Liver (tissue), 9 donors: ENCODE data around the gene PPP1R16B. TPM values are rescaled to one million over a fixed set of nuclear protein-coding genes. Genes with fewer than 3 reads are reported as not detected.

ENCODE experiments used
- DNase-seq: peaks from one replicate; pipeline ENCODE4 v3.0.0-alpha.2; 2017; ENCODE audit warnings: low spot score
- H3K27ac ChIP-seq, 2 donors: one replicate each; pipeline ENCODE4 v1.7.0; 2013; ENCODE audit warnings: inconsistent platforms in 2 of 2, low read length in 2 of 2, control low read depth in 1 of 2, low read depth in 1 of 2, mild to moderate bottlenecking in 1 of 2
- H3K27me3 ChIP-seq, 4 donors: one replicate each; pipeline versions ENCODE4 v1.6.1 to v1.7.0; 2013; ENCODE audit warnings: low read length in 3 of 4, inconsistent platforms in 1 of 4, mild to moderate bottlenecking in 1 of 4, moderate library complexity in 1 of 4; ENCODE audit not compliant: control insufficient read depth in 4 of 4, insufficient read depth in 4 of 4
- H3K36me3 ChIP-seq, 4 donors: one replicate each; pipeline versions ENCODE4 v1.6.1 to v1.7.0; 2013; ENCODE audit warnings: low read length in 3 of 4, mild to moderate bottlenecking in 3 of 4, low read depth in 1 of 4, moderate library complexity in 1 of 4; ENCODE audit not compliant: control insufficient read depth in 4 of 4, insufficient read depth in 3 of 4
- H3K4me1 ChIP-seq, 4 donors: one replicate each; pipeline versions ENCODE4 v1.6.1 to v1.7.0; 2013; ENCODE audit warnings: low read length in 3 of 4, mild to moderate bottlenecking in 3 of 4, moderate library complexity in 1 of 4; ENCODE audit not compliant: control insufficient read depth in 4 of 4, insufficient read depth in 4 of 4
- H3K4me3 ChIP-seq, 3 donors: one replicate each; pipeline versions ENCODE4 v1.6.1 to v1.7.0; 2013; ENCODE audit warnings: low read length in 3 of 3, control low read depth in 1 of 3, low read depth in 1 of 3, mild to moderate bottlenecking in 1 of 3
- H3K9ac ChIP-seq, 2 donors: one replicate each; pipeline ENCODE4 v1.7.0; 2013; ENCODE audit warnings: low read length in 2 of 2, mild to moderate bottlenecking in 2 of 2, moderate library complexity in 2 of 2, control low read depth in 1 of 2, low read depth in 1 of 2
- H3K9me3 ChIP-seq, 4 donors: one replicate each; pipeline versions ENCODE4 v1.6.1 to v1.7.0; 2013; ENCODE audit warnings: low read length in 3 of 4; ENCODE audit not compliant: control insufficient read depth in 4 of 4
- EGR1 ChIP-seq, 2 donors: IDR thresholded peaks; 2 replicates each; pipeline ENCODE4 v1.6.1; 2016 to 2018; ENCODE audit warnings: antibody characterized with exemption in 2 of 2, low read depth in 2 of 2
- FOXA1 ChIP-seq: IDR thresholded peaks from 2 replicates; pipeline ENCODE4 v1.6.1; 2016; ENCODE audit warnings: antibody characterized with exemption
- GABPA ChIP-seq, 2 donors: IDR thresholded peaks in 1 of 2; conservative IDR thresholded peaks in 1 of 2; 2 replicates each; pipeline ENCODE4 v1.6.1; 2016; ENCODE audit warnings: antibody characterized with exemption in 2 of 2, mild to moderate bottlenecking in 1 of 2, moderate library complexity in 1 of 2
- HNF4A ChIP-seq, 2 donors: conservative IDR thresholded peaks; 2 replicates each; pipeline ENCODE4 v1.6.1; 2016; ENCODE audit warnings: antibody characterized with exemption in 2 of 2, mild to moderate bottlenecking in 2 of 2
- HNF4G ChIP-seq: IDR thresholded peaks from 2 replicates; pipeline ENCODE4 v1.6.1; 2016; ENCODE audit warnings: antibody characterized with exemption
- JUND ChIP-seq, 2 donors: IDR thresholded peaks; 2 replicates each; pipeline ENCODE4 v1.6.1; 2016; ENCODE audit warnings: antibody characterized with exemption in 2 of 2
- NR2F2 ChIP-seq: IDR thresholded peaks from 2 replicates; pipeline ENCODE4 v1.6.1; 2016; ENCODE audit warnings: antibody characterized with exemption
- RXRA ChIP-seq, 2 donors: IDR thresholded peaks; 2 replicates each; pipeline ENCODE4 v1.6.1; 2017 to 2018; ENCODE audit warnings: antibody characterized with exemption in 2 of 2, mild to moderate bottlenecking in 1 of 2
- SP1 ChIP-seq: IDR thresholded peaks from 2 replicates; pipeline ENCODE4 v1.6.1; 2018; ENCODE audit warnings: antibody characterized with exemption, mild to moderate bottlenecking
- TAF1 ChIP-seq: conservative IDR thresholded peaks from 2 replicates; pipeline ENCODE4 v1.6.1; 2016; ENCODE audit warnings: antibody characterized with exemption, mild to moderate bottlenecking
- YY1 ChIP-seq: IDR thresholded peaks from 2 replicates; pipeline ENCODE4 v1.6.1; 2016; ENCODE audit warnings: antibody characterized with exemption, mild to moderate bottlenecking
- WGBS: extraction: QIAGEN DNeasy Blood & Tissue Kit; methylation state at CpG from one replicate; pipeline ENCODE4 v1.1.7; 2013; 5-methylcytosine and 5-hydroxymethylcytosine counted together
- polyA plus RNA-seq, 2 donors: library from polyadenylated mRNA; stranded (reverse) in 1 of 2; unstranded in 1 of 2; fragments of 200-250 nt in 1 of 2; fragments of >200 nt in 1 of 2; fragmentation: Nextera tagmentation in 1 of 2; extraction: Ambion mirVana in 1 of 2; gene quantifications; one replicate each; pipeline versions ENCODE4 v1.2.1 to v1.2.3, GENCODE V29; 2013 to 2015
- total RNA-seq, 2 donors: library from RNA; depleted of rRNA; stranded (reverse); fragments of >200 nt; gene quantifications; one replicate each; pipeline ENCODE4 v1.2.3, GENCODE V29; 2014
- TF ChIP-seq, protein P1 (sequence below): IDR thresholded peaks from 2 replicates; pipeline ENCODE4 v1.6.1; 2016; ENCODE audit warnings: antibody characterized with exemption
- TF ChIP-seq, protein P2 (sequence below): IDR thresholded peaks from 2 replicates; pipeline ENCODE4 v1.6.1; 2016; ENCODE audit warnings: antibody characterized with exemption, mild to moderate bottlenecking
- TF ChIP-seq, protein P3 (sequence below): IDR thresholded peaks from 2 replicates; pipeline ENCODE4 v1.6.1; 2016; ENCODE audit warnings: antibody characterized with exemption
- TF ChIP-seq, protein P4 (sequence below): IDR thresholded peaks from 2 replicates; pipeline ENCODE4 v1.6.1; 2016; ENCODE audit warnings: antibody characterized with exemption
- TF ChIP-seq, protein P5 (sequence below): fragments of 150-350 bp; IDR thresholded peaks from 2 replicates; pipeline ENCODE4 v1.5.1; 2017; ENCODE audit warnings: improper control_type of control experiment, low read depth, low read length; ENCODE audit not compliant: missing input control
- donor health status: healthy.
- donor health status: healthy.
- donor health status: healthy.
- donor health status: healthy.
- donor health status: healthy.

PPP1R16B gene
- total and polyA plus RNA-seq, 4 donors: 0.84 to 5.7 (median 1.2) TPM

DNA sequence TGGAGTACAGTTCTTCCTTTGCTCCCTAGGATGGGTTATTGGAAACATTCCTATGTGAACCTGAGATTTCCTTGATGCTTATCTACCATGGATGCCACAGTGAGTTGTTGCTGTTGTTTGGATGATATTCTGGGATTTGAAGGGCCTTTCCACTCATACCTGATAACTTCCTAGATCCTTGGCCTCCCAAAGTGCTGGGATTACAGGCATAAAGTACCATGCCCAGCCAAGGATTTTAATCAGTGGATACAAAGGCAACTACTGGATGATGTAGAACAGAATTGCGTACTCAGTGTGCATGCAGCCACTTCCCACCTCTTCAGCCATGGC lies 20.0 kb downstream of the PPP1R16B start (continued):
- TF ChIP-seq, protein P1, sequence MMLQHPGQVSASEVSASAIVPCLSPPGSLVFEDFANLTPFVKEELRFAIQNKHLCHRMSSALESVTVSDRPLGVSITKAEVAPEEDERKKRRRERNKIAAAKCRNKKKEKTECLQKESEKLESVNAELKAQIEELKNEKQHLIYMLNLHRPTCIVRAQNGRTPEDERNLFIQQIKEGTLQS: no peak

DNA sequence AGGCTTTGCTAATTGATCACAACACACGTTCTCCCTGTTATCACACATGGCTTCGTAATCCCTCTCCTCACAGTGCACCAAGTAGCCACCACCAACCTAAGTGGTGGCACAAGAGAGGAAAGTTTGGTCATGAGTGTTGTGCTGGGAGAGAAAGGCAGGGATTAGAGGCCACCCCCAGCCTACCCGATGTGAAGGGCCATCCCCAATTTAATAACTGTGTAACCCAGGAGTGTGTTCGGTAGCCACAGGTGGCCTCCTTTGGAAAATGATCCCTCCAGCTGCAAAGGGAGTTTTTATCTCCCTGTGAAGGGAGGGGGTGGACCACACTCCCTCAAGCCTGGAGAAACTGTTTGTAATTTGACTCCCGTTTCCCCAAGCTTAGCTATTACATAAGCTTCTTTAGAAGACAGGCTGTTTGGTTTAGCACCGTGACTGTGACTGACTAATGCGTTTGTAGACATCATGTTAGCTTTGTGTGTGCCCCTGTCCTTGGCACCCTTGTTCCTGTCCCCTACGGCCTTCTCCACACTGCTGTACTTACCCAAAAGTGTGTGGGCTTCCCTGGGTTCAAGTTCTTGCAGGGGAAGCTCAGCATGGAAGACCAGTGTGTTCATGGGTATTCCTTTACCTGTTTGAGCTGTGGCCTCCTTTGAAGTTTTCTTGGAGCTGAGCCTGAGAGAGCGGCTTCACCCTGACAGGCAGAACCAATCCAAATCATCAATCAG lies 20.6 kb downstream of the PPP1R16B start:
- no peak overlapping the region for H3K27ac ChIP-seq

DNA sequence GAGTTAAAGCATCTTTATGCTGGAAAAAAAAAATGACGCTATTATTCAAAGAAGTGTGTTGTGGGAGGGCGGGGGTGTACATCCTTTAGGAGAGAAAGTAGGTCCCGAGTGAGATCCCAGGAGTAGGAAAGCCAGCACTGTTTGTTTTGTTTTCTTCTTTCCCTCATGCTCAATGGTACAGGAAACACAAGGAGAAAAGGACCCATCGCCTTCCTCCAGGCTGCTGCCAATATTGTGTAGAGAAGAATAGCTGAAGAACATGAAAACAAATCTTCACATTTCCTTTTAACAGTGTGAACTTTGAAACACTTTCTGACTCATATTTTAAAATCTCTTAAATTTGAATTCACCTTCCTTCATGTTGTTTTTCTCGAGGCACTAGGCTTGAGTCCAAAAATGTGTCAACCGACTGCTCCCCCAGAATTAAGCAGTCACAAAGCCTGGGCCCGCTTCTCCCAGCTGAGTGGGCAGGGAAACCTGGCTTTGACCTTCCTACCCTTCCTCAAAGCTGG lies 22.3 kb downstream of the PPP1R16B start:
- WGBS: 76% methylated on average over 7 of the region's 7 CpGs
- no peak overlapping the region for H3K27ac ChIP-seq
- no peak overlapping the region for H3K9ac ChIP-seq
- no peaks in the 10 kb centered on the region for H3K4me1 ChIP-seq
- H3K36me3 ChIP-seq: no peaks in the 10 kb centered on the region
- H3K27me3 ChIP-seq: no peaks in the 10 kb centered on the region
- DNase-seq: no peak
- no peaks in the 10 kb centered on the region for H3K9me3 ChIP-seq
- no peak overlapping the region for H3K4me3 ChIP-seq
- no peak for TF ChIP-seq RXRA (IDR thresholded peaks at IDR 0.05)
- TF ChIP-seq TAF1: no peak
- TF ChIP-seq NR2F2: no peak
- no peak for TF ChIP-seq HNF4G
- no peak for TF ChIP-seq GABPA (IDR thresholded peaks at IDR 0.05 in 1 of 2, conservative IDR thresholded peaks at IDR 0.05 in 1 of 2)
- TF ChIP-seq, protein P2, sequence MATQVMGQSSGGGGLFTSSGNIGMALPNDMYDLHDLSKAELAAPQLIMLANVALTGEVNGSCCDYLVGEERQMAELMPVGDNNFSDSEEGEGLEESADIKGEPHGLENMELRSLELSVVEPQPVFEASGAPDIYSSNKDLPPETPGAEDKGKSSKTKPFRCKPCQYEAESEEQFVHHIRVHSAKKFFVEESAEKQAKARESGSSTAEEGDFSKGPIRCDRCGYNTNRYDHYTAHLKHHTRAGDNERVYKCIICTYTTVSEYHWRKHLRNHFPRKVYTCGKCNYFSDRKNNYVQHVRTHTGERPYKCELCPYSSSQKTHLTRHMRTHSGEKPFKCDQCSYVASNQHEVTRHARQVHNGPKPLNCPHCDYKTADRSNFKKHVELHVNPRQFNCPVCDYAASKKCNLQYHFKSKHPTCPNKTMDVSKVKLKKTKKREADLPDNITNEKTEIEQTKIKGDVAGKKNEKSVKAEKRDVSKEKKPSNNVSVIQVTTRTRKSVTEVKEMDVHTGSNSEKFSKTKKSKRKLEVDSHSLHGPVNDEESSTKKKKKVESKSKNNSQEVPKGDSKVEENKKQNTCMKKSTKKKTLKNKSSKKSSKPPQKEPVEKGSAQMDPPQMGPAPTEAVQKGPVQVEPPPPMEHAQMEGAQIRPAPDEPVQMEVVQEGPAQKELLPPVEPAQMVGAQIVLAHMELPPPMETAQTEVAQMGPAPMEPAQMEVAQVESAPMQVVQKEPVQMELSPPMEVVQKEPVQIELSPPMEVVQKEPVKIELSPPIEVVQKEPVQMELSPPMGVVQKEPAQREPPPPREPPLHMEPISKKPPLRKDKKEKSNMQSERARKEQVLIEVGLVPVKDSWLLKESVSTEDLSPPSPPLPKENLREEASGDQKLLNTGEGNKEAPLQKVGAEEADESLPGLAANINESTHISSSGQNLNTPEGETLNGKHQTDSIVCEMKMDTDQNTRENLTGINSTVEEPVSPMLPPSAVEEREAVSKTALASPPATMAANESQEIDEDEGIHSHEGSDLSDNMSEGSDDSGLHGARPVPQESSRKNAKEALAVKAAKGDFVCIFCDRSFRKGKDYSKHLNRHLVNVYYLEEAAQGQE: no peak
- TF ChIP-seq FOXA1: no peak
- TF ChIP-seq, protein P3, sequence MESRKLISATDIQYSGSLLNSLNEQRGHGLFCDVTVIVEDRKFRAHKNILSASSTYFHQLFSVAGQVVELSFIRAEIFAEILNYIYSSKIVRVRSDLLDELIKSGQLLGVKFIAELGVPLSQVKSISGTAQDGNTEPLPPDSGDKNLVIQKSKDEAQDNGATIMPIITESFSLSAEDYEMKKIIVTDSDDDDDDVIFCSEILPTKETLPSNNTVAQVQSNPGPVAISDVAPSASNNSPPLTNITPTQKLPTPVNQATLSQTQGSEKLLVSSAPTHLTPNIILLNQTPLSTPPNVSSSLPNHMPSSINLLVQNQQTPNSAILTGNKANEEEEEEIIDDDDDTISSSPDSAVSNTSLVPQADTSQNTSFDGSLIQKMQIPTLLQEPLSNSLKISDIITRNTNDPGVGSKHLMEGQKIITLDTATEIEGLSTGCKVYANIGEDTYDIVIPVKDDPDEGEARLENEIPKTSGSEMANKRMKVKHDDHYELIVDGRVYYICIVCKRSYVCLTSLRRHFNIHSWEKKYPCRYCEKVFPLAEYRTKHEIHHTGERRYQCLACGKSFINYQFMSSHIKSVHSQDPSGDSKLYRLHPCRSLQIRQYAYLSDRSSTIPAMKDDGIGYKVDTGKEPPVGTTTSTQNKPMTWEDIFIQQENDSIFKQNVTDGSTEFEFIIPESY: no peak
- TF ChIP-seq, protein P4, sequence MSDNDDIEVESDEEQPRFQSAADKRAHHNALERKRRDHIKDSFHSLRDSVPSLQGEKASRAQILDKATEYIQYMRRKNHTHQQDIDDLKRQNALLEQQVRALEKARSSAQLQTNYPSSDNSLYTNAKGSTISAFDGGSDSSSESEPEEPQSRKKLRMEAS: no peak
- TF ChIP-seq SP1: no peak
- no peak for TF ChIP-seq EGR1 (IDR thresholded peaks at IDR 0.05; ENCODE audit: low read depth in 2 of 2)
- no peak for TF ChIP-seq JUND (IDR thresholded peaks at IDR 0.05)
- TF ChIP-seq HNF4A (conservative IDR thresholded peaks at IDR 0.05): no peak
- TF ChIP-seq YY1: no peak
- TF ChIP-seq, protein P5, sequence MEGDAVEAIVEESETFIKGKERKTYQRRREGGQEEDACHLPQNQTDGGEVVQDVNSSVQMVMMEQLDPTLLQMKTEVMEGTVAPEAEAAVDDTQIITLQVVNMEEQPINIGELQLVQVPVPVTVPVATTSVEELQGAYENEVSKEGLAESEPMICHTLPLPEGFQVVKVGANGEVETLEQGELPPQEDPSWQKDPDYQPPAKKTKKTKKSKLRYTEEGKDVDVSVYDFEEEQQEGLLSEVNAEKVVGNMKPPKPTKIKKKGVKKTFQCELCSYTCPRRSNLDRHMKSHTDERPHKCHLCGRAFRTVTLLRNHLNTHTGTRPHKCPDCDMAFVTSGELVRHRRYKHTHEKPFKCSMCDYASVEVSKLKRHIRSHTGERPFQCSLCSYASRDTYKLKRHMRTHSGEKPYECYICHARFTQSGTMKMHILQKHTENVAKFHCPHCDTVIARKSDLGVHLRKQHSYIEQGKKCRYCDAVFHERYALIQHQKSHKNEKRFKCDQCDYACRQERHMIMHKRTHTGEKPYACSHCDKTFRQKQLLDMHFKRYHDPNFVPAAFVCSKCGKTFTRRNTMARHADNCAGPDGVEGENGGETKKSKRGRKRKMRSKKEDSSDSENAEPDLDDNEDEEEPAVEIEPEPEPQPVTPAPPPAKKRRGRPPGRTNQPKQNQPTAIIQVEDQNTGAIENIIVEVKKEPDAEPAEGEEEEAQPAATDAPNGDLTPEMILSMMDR: no peak

More for the DNA sequence above, 20.6 kb downstream of the PPP1R16B start:
- Histone ChIP-seq H3K9ac (no peak overlapping the region), H3K36me3 (no peaks in the 10 kb centered on the region), H3K4me3 (no peak overlapping the region), H3K9me3 (peaks cover 0 to 2% (median 0%) of the 10 kb centered on the region in 4 donors), H3K27me3 (no peaks in the 10 kb centered on the region), H3K4me1 (no peaks in the 10 kb centered on the region)
- whole genome bisulfite sequencing: 35% methylated on average over 9 of the region's 9 CpGs
- DNase-seq: no peak
- TF ChIP-seq, protein P4: no peak
- TF ChIP-seq NR2F2: no peak
- TF ChIP-seq HNF4G: no peak
- TF ChIP-seq, protein P5: no peak
- TF ChIP-seq, protein P1: no peak
